GM21381 (cell line): ENCODE measurements around the gene VPS37B.
"Not testable (repeated sequence)": the region's sequence is repeated elsewhere in the genome, so short reads cannot be mapped to it uniquely, and the experiment has no call there.

Experiments used
- ATAC-seq: cut with Tn5 transposase; IDR thresholded peaks from one replicate; pipeline ENCODE4 v1.9.1; 2021; ENCODE audit warnings: mild to moderate bottlenecking, moderate library complexity; ENCODE audit not compliant: unreplicated experiment

Gene VPS37B

GRCh38 chr12:122895704-122896636, at the start of gene VPS37B:
VPS37B (minus strand) TSS chr12:122896124; CDS start chr12:122896062, 62 bp downstream.
- no peak for ATAC-seq

- no peak for ATAC-seq
These were observed 49.0 kb upstream of the VPS37B start for GRCh38 chr12:122944605-122945592.

- no peak for ATAC-seq
These were observed 47.3 kb upstream of the VPS37B start for GRCh38 chr12:122943196-122943595.

GRCh38 chr12:122942637-122943036, 46.7 kb upstream of the VPS37B start:
- no peak for ATAC-seq

- not testable (repeated sequence) for ATAC-seq
These were observed 45.4 kb upstream of the VPS37B start for GRCh38 chr12:122941351-122941750.

- ATAC-seq = no peak
These were observed 43.2 kb upstream of the VPS37B start for GRCh38 chr12:122939125-122939524.

- no peak for ATAC-seq
These were observed 41.7 kb upstream of the VPS37B start for GRCh38 chr12:122937622-122938091.

- no peak for ATAC-seq
These were observed 39.4 kb upstream of the VPS37B start for GRCh38 chr12:122935318-122935717.

GRCh38 chr12:122934722-122935121, 38.8 kb upstream of the VPS37B start:
- ATAC-seq = no peak

- ATAC-seq = no peak
These were observed 36.3 kb upstream of the VPS37B start for GRCh38 chr12:122932207-122932606.

- no peak for ATAC-seq
These were observed 33.9 kb upstream of the VPS37B start for GRCh38 chr12:122929812-122930211.

GRCh38 chr12:122929148-122929538, 33.2 kb upstream of the VPS37B start:
- no peak for ATAC-seq

- no peak for ATAC-seq
These were observed 32.7 kb upstream of the VPS37B start for GRCh38 chr12:122928404-122929147.

- no peak for ATAC-seq
These were observed 32.0 kb upstream of the VPS37B start for GRCh38 chr12:122927756-122928403.

- no peak for ATAC-seq
These were observed 26.0 kb upstream of the VPS37B start for GRCh38 chr12:122921917-122922316.

GRCh38 chr12:122920687-122921086, 24.8 kb upstream of the VPS37B start:
- ATAC-seq = no peak

- ATAC-seq = no peak
These were observed 22.9 kb upstream of the VPS37B start for GRCh38 chr12:122918827-122919226.

GRCh38 chr12:122917507-122918121, 21.7 kb upstream of the VPS37B start:
- ATAC-seq = no peak

GRCh38 chr12:122909442-122910288, 13.7 kb upstream of the VPS37B start:
- ATAC-seq = no peak
